Activated CD4-positive, alpha-beta T cell treated with anti-CD3 and anti-CD28 coated beads, Interleukin-2, Interleukin-4, amounts not matched to agents 100 ng/mL and 50 ng/mL, durations not matched to agents 16 hours and 8 hours (primary cell): Measurements from ENCODE around the gene FAM107B.
"Not testable (repeated sequence)": the region's sequence is repeated elsewhere in the genome, so short reads cannot be mapped to it uniquely, and the experiment has no call there.

Experiments used
- DNase-seq: peaks from one replicate; pipeline ENCODE4 v3.0.0-alpha.2; 2020; ENCODE audit warnings: low spot score

Gene FAM107B

GRCh38 chr10:14692344-14693076 is 82.2 kb downstream of the FAM107B start:
- DNase-seq, result no peak

- no peak for DNase-seq
Observed at GRCh38 chr10:14691359-14691758, 83.3 kb downstream of the FAM107B start.

- DNase-seq, result no peak
Observed at GRCh38 chr10:14688606-14689005, 86.1 kb downstream of the FAM107B start.

GRCh38 chr10:14688189-14688588 is 86.5 kb downstream of the FAM107B start:
- not testable (repeated sequence) for DNase-seq

GRCh38 chr10:14687340-14687739 is 87.4 kb downstream of the FAM107B start:
- no peak for DNase-seq

GRCh38 chr10:14686356-14686755 is 88.3 kb downstream of the FAM107B start:
- peak; percentile 44 for DNase-seq

GRCh38 chr10:14684354-14684753 is 90.3 kb downstream of the FAM107B start:
- DNase-seq, result no peak

GRCh38 chr10:14683256-14683655 is 91.4 kb downstream of the FAM107B start:
- DNase-seq, result no peak

GRCh38 chr10:14681802-14682201 is 92.9 kb downstream of the FAM107B start:
- no peak for DNase-seq

- no peak for DNase-seq
Observed at GRCh38 chr10:14681305-14681704, 93.4 kb downstream of the FAM107B start.

GRCh38 chr10:14678637-14679036 is 96.1 kb downstream of the FAM107B start:
- DNase-seq, result peak; percentile 25

GRCh38 chr10:14676732-14677131 is 98.0 kb downstream of the FAM107B start:
- no peak for DNase-seq

GRCh38 chr10:14674376-14675050 is 100.2 kb downstream of the FAM107B start:
- no peak for DNase-seq

- no peak for DNase-seq
Observed at GRCh38 chr10:14673189-14673861, 101.4 kb downstream of the FAM107B start.

GRCh38 chr10:14671386-14671831 is 103.3 kb downstream of the FAM107B start:
- DNase-seq, result no peak

- DNase-seq, result no peak
Observed at GRCh38 chr10:14670551-14671240, 104.0 kb downstream of the FAM107B start.

- DNase-seq, result no peak
Observed at GRCh38 chr10:14669576-14669975, 105.1 kb downstream of the FAM107B start.

GRCh38 chr10:14667781-14668180 is 106.9 kb downstream of the FAM107B start:
- DNase-seq, result no peak

- DNase-seq, result no peak
Observed at GRCh38 chr10:14667280-14667679, 107.4 kb downstream of the FAM107B start.

- DNase-seq, result no peak
Observed at GRCh38 chr10:14665865-14666857, 108.5 kb downstream of the FAM107B start.

GRCh38 chr10:14665304-14665703 is 109.4 kb downstream of the FAM107B start:
- peak; percentile 82 for DNase-seq
